WERI-Rb-1 (cell line): ENCODE results near the gene CACNA2D1.

Experiments
- DNase-seq: peaks from one replicate; pipeline ENCODE4 v3.0.0-alpha.2; 2020
- H3K27ac ChIP-seq: fragments of 250-450 bp; sonication (Bioruptor Pico); 2 replicates; pipeline ENCODE4 v1.5.1; 2020; ENCODE audit warnings: mild to moderate bottlenecking, moderate library complexity
- H3K27me3 ChIP-seq: fragments of 250-450 bp; sonication (Bioruptor Pico); 2 replicates; pipeline ENCODE4 v1.5.1; 2021; ENCODE audit warnings: mild to moderate bottlenecking, low read depth, moderate library complexity; ENCODE audit not compliant: insufficient read depth, severe bottlenecking
- H3K36me3 ChIP-seq: fragments of 250-450 bp; sonication (Bioruptor Pico); 2 replicates; pipeline ENCODE4 v1.5.1; 2020; ENCODE audit warnings: mild to moderate bottlenecking, moderate library complexity
- H3K4me3 ChIP-seq: 2 replicates; pipeline ENCODE4 v1.5.1; 2011; ENCODE audit warnings: low read depth, mild to moderate bottlenecking, control low read depth, low read length
- H3K9me3 ChIP-seq: fragments of 250-450 bp; sonication (Bioruptor Pico); 2 replicates; pipeline ENCODE4 v1.5.1; 2021; ENCODE audit warnings: mild to moderate bottlenecking, moderate library complexity; ENCODE audit not compliant: severe bottlenecking
- CTCF ChIP-seq: IDR thresholded peaks from 2 replicates; pipeline ENCODE4 v1.5.1; 2011; ENCODE audit warnings: low read depth, mild to moderate bottlenecking, control low read depth, inconsistent platforms, low read length

CACNA2D1 gene

GRCh38 chr7:82375713-82376112 is 67.9 kb downstream of the CACNA2D1 start:
- Histone ChIP-seq H3K27me3 (no peaks in the 10 kb centered on the region), H3K27ac (no peak overlapping the region), H3K9me3 (no peaks in the 10 kb centered on the region), H3K36me3 (no peaks in the 10 kb centered on the region), H3K4me3 (no peak overlapping the region)
- no peak for TF ChIP-seq CTCF
- DNase-seq = no peak

GRCh38 chr7:82375129-82375528 is 68.4 kb downstream of the CACNA2D1 start:
- no peaks in the 10 kb centered on the region for H3K9me3 ChIP-seq
- H3K36me3 ChIP-seq = no peaks in the 10 kb centered on the region
- no peak for DNase-seq
- no peak for TF ChIP-seq CTCF
- no peak overlapping the region for H3K4me3 ChIP-seq
- no peaks in the 10 kb centered on the region for H3K27me3 ChIP-seq
- no peak overlapping the region for H3K27ac ChIP-seq

- no peaks in the 10 kb centered on the region for H3K36me3 ChIP-seq
- DNase-seq = no peak
- no peaks in the 10 kb centered on the region for H3K9me3 ChIP-seq
- no peaks in the 10 kb centered on the region for H3K27me3 ChIP-seq
- no peak overlapping the region for H3K4me3 ChIP-seq
- no peak for TF ChIP-seq CTCF
- H3K27ac ChIP-seq = no peak overlapping the region
These were observed 69.5 kb downstream of the CACNA2D1 start for GRCh38 chr7:82373926-82374635.

GRCh38 chr7:82364671-82365070 is 78.9 kb downstream of the CACNA2D1 start:
- Histone ChIP-seq H3K27ac (no peak overlapping the region), H3K36me3 (no peaks in the 10 kb centered on the region), H3K9me3 (no peaks in the 10 kb centered on the region), H3K27me3 (no peaks in the 10 kb centered on the region), H3K4me3 (no peak overlapping the region)
- no peak for TF ChIP-seq CTCF
- no peak for DNase-seq

GRCh38 chr7:82364048-82364447 is 79.5 kb downstream of the CACNA2D1 start:
- H3K36me3 ChIP-seq = no peaks in the 10 kb centered on the region
- H3K4me3 ChIP-seq = no peak overlapping the region
- DNase-seq = no peak
- no peaks in the 10 kb centered on the region for H3K27me3 ChIP-seq
- no peak overlapping the region for H3K27ac ChIP-seq
- H3K9me3 ChIP-seq = no peaks in the 10 kb centered on the region
- no peak for TF ChIP-seq CTCF
